ENCODE data around the gene SIGLEC6. TPM values are rescaled to one million over a fixed set of nuclear protein-coding genes. Genes with fewer than 3 reads are reported as not detected.

The SIGLEC6 gene
- polyA plus RNA-seq, 2 of the 4 experiments (the other 2 are of a cell fraction), result not detected

GRCh38 chr19:51524666-51525264, 6.7 kb downstream of the SIGLEC6 start:
- H3K9me3 ChIP-seq, result peaks cover 5% of the 10 kb centered on the region; the same call in 1 of the 3 replicates
- DNase-seq (ENCODE audit: low read depth in 1 of 2, low spot score in 1 of 2), result no peak
- H3K4me3 ChIP-seq, result no peak overlapping the region
- H3K4me1 ChIP-seq, result no peaks in the 10 kb centered on the region
- POLR2A ChIA-PET, result no interaction called here
- no peak overlapping the region for H3K4me2 ChIP-seq
- ATAC-seq, result no peak
- CTCF ChIA-PET, result interaction anchor here (0.7 to 3.7 kb wide), 3 partner anchors 10 to 37 kb away, joined by 3 to 24 read pairs (median 5); no protein-coding TSS in a partner anchor
- no peak for FAIRE-seq
- TF ChIP-seq RAD21 (conservative IDR thresholded peaks at IDR 0.05 in 1 of 2, IDR thresholded peaks at IDR 0.05 in 1 of 2) (no peak), KDM5A (IDR thresholded peaks at IDR 0.05) (no peak), MAZ (IDR thresholded peaks at IDR 0.05; ENCODE audit: borderline replicate concordance, low read depth, low read length) (no peak), FOSB (CRISPR knock-in tag; IDR thresholded peaks at IDR 0.05) (no peak), ZNF302 (CRISPR knock-in tag; IDR thresholded peaks at IDR 0.05) (no peak), REST (IDR thresholded peaks at IDR 0.05) (no peak), CBX2 (IDR thresholded peaks at IDR 0.05; ENCODE audit: borderline replicate concordance, low read depth) (no peak), ESRRA (IDR thresholded peaks at IDR 0.05; ENCODE audit: borderline replicate concordance, low read length) (no peak), USF2 (IDR thresholded peaks at IDR 0.05) (no peak), EHMT2 (IDR thresholded peaks at IDR 0.05; ENCODE audit: low read depth) (no peak), CTCF (IDR thresholded peaks at IDR 0.05) (no peak), SMC3 (IDR thresholded peaks at IDR 0.05) (no peak), GATA3 (IDR thresholded peaks at IDR 0.05; ENCODE audit: borderline replicate concordance) (no peak)
- 12% methylated on average over 7 of the region's 8 CpGs for WGBS (ENCODE audit: missing lambda C conversion rate)
- H3K27ac ChIP-seq, result no peak overlapping the region

GRCh38 chr19:51521781-51522180, 9.7 kb downstream of the SIGLEC6 start:
- Histone ChIP-seq H3K27ac (no peak overlapping the region), H3K4me2 (no peak overlapping the region), H3K4me1 (no peaks in the 10 kb centered on the region), H3K4me3 (no peak overlapping the region), H3K9me3 (peaks cover 13% of the 10 kb centered on the region; the same call in 2 of the 3 replicates)
- 0% methylated on average over 2 of the region's 2 CpGs for WGBS (ENCODE audit: missing lambda C conversion rate)
- ChIA-PET POLR2A (no interaction called here), CTCF (interaction anchor here (0.6 to 1.7 kb wide), 3 partner anchors 95 to 184 kb away, joined by 3 to 6 read pairs (median 3); no protein-coding TSS in a partner anchor)
- no peak for ATAC-seq
- no peak for DNase-seq (ENCODE audit: low read depth in 1 of 2, low spot score in 1 of 2)
- FAIRE-seq, result no peak
- TF ChIP-seq EP300 (IDR thresholded peaks at IDR 0.05), result no peak
- TF ChIP-seq RAD21 (conservative IDR thresholded peaks at IDR 0.05 in 1 of 2, IDR thresholded peaks at IDR 0.05 in 1 of 2), result no peak
- TF ChIP-seq BHLHE40 (IDR thresholded peaks at IDR 0.05; ENCODE audit: low read depth, low read length), result no peak
- TF ChIP-seq ZC3H11A (IDR thresholded peaks at IDR 0.05), result no peak
- no peak for TF ChIP-seq MAFK (IDR thresholded peaks at IDR 0.05; ENCODE audit: partially characterized antibody)
- no peak for TF ChIP-seq HOXB13 (CRISPR knock-in tag; IDR thresholded peaks at IDR 0.05; ENCODE audit: low read depth)
- no peak for TF ChIP-seq ZNF302 (CRISPR knock-in tag; IDR thresholded peaks at IDR 0.05)
- TF ChIP-seq ELK1 (IDR thresholded peaks at IDR 0.05; ENCODE audit: low read depth, low read length), result no peak
- TF ChIP-seq USF2 (IDR thresholded peaks at IDR 0.05), result no peak
- no peak for TF ChIP-seq HOXA7 (CRISPR knock-in tag; IDR thresholded peaks at IDR 0.05)
- TF ChIP-seq CTCF (IDR thresholded peaks at IDR 0.05), result no peak
- no peak for TF ChIP-seq HMGXB4 (CRISPR knock-in tag; IDR thresholded peaks at IDR 0.05; ENCODE audit: borderline replicate concordance)
- TF ChIP-seq EHF (CRISPR knock-in tag; IDR thresholded peaks at IDR 0.05), result no peak

All from A549 (cell line).